Stimulated activated memory B cell treated with anti-CD40 and anti-IgM and Interleukin-4, amounts not matched to agents 10 μg/mL and 1 μg/mL and 100 μg/mL, for 72 hours (primary cell): ENCODE results near the gene TPD52L2.
"Not testable (repeated sequence)": the region's sequence is repeated elsewhere in the genome, so short reads cannot be mapped to it uniquely, and the experiment has no call there.

Source experiments
- ATAC-seq: fragments of 150-1000 bp; cut with Tn5 transposase; 2 replicates; pipeline ENCODE4 v1.10.0; 2021
- H3K27ac Mint-ChIP-seq: one replicate; pipeline ENCODE4 v1.8.0; 2022; ENCODE audit warnings: mild to moderate bottlenecking, mixed read lengths
- H3K27me3 Mint-ChIP-seq: one replicate; pipeline ENCODE4 v1.8.0; 2022; ENCODE audit warnings: mixed read lengths
- H3K36me3 Mint-ChIP-seq: one replicate; pipeline ENCODE4 v1.8.0; 2022; ENCODE audit warnings: mixed read lengths
- H3K4me1 Mint-ChIP-seq: one replicate; pipeline ENCODE4 v1.8.0; 2022; ENCODE audit warnings: mixed read lengths
- H3K4me3 Mint-ChIP-seq: one replicate; pipeline ENCODE4 v1.8.0; 2022; ENCODE audit warnings: mild to moderate bottlenecking, moderate library complexity, mixed read lengths
- H3K9me3 Mint-ChIP-seq: one replicate; pipeline ENCODE4 v1.8.0; 2022; ENCODE audit warnings: mixed read lengths

Gene TPD52L2

GRCh38 chr20:63877755-63878470 is 12.8 kb downstream of the TPD52L2 start:
- ATAC-seq, result no peak
- Mint-ChIP-seq H3K4me1 (peaks cover 6% of the 10 kb centered on the region), H3K36me3 (peaks cover 46% of the 10 kb centered on the region), H3K27ac (no peak overlapping the region), H3K9me3 (no peaks in the 10 kb centered on the region), H3K27me3 (no peaks in the 10 kb centered on the region), H3K4me3 (no peak overlapping the region)

- Mint-ChIP-seq H3K27ac (no peak overlapping the region), H3K36me3 (peaks cover 46% of the 10 kb centered on the region), H3K4me1 (peaks cover 10% of the 10 kb centered on the region), H3K27me3 (no peaks in the 10 kb centered on the region), H3K4me3 (no peak overlapping the region), H3K9me3 (no peaks in the 10 kb centered on the region)
- ATAC-seq, result no peak
Observed at GRCh38 chr20:63878899-63879663, 14.0 kb downstream of the TPD52L2 start.

- H3K9me3 Mint-ChIP-seq, H3K4me3 Mint-ChIP-seq, H3K27ac Mint-ChIP-seq, H3K27me3 Mint-ChIP-seq, ATAC-seq: not testable (repeated sequence)
- Mint-ChIP-seq H3K36me3 (peaks cover 49% of the 10 kb centered on the region), H3K4me1 (peaks cover 20% of the 10 kb centered on the region)
Observed at GRCh38 chr20:63880901-63881300, 15.8 kb downstream of the TPD52L2 start.

- no peak for ATAC-seq
- no peak overlapping the region for H3K27ac Mint-ChIP-seq
- H3K36me3 Mint-ChIP-seq, result peaks cover 45% of the 10 kb centered on the region
- no peaks in the 10 kb centered on the region for H3K9me3 Mint-ChIP-seq
- no peak overlapping the region for H3K4me3 Mint-ChIP-seq
- peaks cover 18% of the 10 kb centered on the region for H3K4me1 Mint-ChIP-seq
- H3K27me3 Mint-ChIP-seq, result no peaks in the 10 kb centered on the region
Observed at GRCh38 chr20:63881451-63882226, 16.6 kb downstream of the TPD52L2 start.

- no peak overlapping the region for H3K27ac Mint-ChIP-seq
- H3K4me1 Mint-ChIP-seq, result peaks cover 18% of the 10 kb centered on the region
- no peak for ATAC-seq
- peaks cover 54% of the 10 kb centered on the region for H3K36me3 Mint-ChIP-seq
- no peak overlapping the region for H3K4me3 Mint-ChIP-seq
- no peaks in the 10 kb centered on the region for H3K9me3 Mint-ChIP-seq
- H3K27me3 Mint-ChIP-seq, result no peaks in the 10 kb centered on the region
Observed at GRCh38 chr20:63882257-63883200, 17.5 kb downstream of the TPD52L2 start.

GRCh38 chr20:63883201-63883593 is 18.1 kb downstream of the TPD52L2 start:
- peaks cover 61% of the 10 kb centered on the region for H3K36me3 Mint-ChIP-seq

GRCh38 chr20:63884506-63885263 is 19.6 kb downstream of the TPD52L2 start:
- Mint-ChIP-seq H3K4me3 (no peak overlapping the region), H3K27me3 (no peaks in the 10 kb centered on the region), H3K4me1 (peaks cover 18% of the 10 kb centered on the region), H3K27ac (peak overlapping the region; percentile 49), H3K9me3 (no peaks in the 10 kb centered on the region), H3K36me3 (peaks cover 60% of the 10 kb centered on the region)
- peak; percentile 31 for ATAC-seq

More at GRCh38 chr20:63883201-63883593, 18.1 kb downstream of the TPD52L2 start:
- H3K4me3 Mint-ChIP-seq, result no peak overlapping the region
- H3K27ac Mint-ChIP-seq, result no peak overlapping the region
- H3K4me1 Mint-ChIP-seq, result peaks cover 18% of the 10 kb centered on the region
- H3K9me3 Mint-ChIP-seq, result no peaks in the 10 kb centered on the region
- H3K27me3 Mint-ChIP-seq, result no peaks in the 10 kb centered on the region
- ATAC-seq, result no peak

- peak; percentile 27 for ATAC-seq
- H3K27ac Mint-ChIP-seq, result peak overlapping the region; percentile 49
Observed at GRCh38 chr20:63885264-63886053, 20.4 kb downstream of the TPD52L2 start.

GRCh38 chr20:63886054-63886419 is 21.0 kb downstream of the TPD52L2 start:
- peaks cover 18% of the 10 kb centered on the region for H3K4me1 Mint-ChIP-seq
- no peaks in the 10 kb centered on the region for H3K9me3 Mint-ChIP-seq
- ATAC-seq, result no peak
- no peak overlapping the region for H3K4me3 Mint-ChIP-seq
- H3K36me3 Mint-ChIP-seq, result peaks cover 70% of the 10 kb centered on the region
- no peaks in the 10 kb centered on the region for H3K27me3 Mint-ChIP-seq
- no peak overlapping the region for H3K27ac Mint-ChIP-seq

More at GRCh38 chr20:63885264-63886053, 20.4 kb downstream of the TPD52L2 start:
- H3K27me3 Mint-ChIP-seq, result no peaks in the 10 kb centered on the region
- peaks cover 66% of the 10 kb centered on the region for H3K36me3 Mint-ChIP-seq
- H3K4me1 Mint-ChIP-seq, result peaks cover 18% of the 10 kb centered on the region
- no peak overlapping the region for H3K4me3 Mint-ChIP-seq
- no peaks in the 10 kb centered on the region for H3K9me3 Mint-ChIP-seq

- Mint-ChIP-seq H3K4me1 (peaks cover 18% of the 10 kb centered on the region), H3K27ac (no peak overlapping the region), H3K27me3 (no peaks in the 10 kb centered on the region), H3K4me3 (no peak overlapping the region), H3K36me3 (peaks cover 76% of the 10 kb centered on the region), H3K9me3 (no peaks in the 10 kb centered on the region)
- ATAC-seq, result no peak
Observed at GRCh38 chr20:63886921-63887320, 21.9 kb downstream of the TPD52L2 start.

GRCh38 chr20:63889241-63890200 is 24.5 kb downstream of the TPD52L2 start:
- peaks cover 57% of the 10 kb centered on the region for H3K36me3 Mint-ChIP-seq
- no peaks in the 10 kb centered on the region for H3K9me3 Mint-ChIP-seq
- no peak overlapping the region for H3K27ac Mint-ChIP-seq
- no peak overlapping the region for H3K4me3 Mint-ChIP-seq
- no peak for ATAC-seq
- H3K4me1 Mint-ChIP-seq, result peaks cover 21% of the 10 kb centered on the region
- H3K27me3 Mint-ChIP-seq, result no peaks in the 10 kb centered on the region

GRCh38 chr20:63890201-63890576 is 25.1 kb downstream of the TPD52L2 start:
- no peak overlapping the region for H3K27ac Mint-ChIP-seq
- no peaks in the 10 kb centered on the region for H3K27me3 Mint-ChIP-seq
- H3K36me3 Mint-ChIP-seq, result peaks cover 50% of the 10 kb centered on the region
- peaks cover 18% of the 10 kb centered on the region for H3K4me1 Mint-ChIP-seq
- H3K4me3 Mint-ChIP-seq, result no peak overlapping the region
- no peaks in the 10 kb centered on the region for H3K9me3 Mint-ChIP-seq
- no peak for ATAC-seq
